HG03439 (cell line): Measurements from ENCODE around the gene PHF23.
"Not testable (repeated sequence)": the region's sequence is repeated elsewhere in the genome, so short reads cannot be mapped to it uniquely, and the experiment has no call there.

Experiments used
- ATAC-seq: cut with Tn5 transposase; IDR thresholded peaks from one replicate; pipeline ENCODE4 v1.9.1; 2021; ENCODE audit warnings: mild to moderate bottlenecking, moderate library complexity; ENCODE audit not compliant: unreplicated experiment

PHF23 gene

GRCh38 chr17:7258731-7259554 lies 19.7 kb upstream of the PHF23 start:
- ATAC-seq = no peak

- no peak for ATAC-seq
These were observed 17.7 kb upstream of the PHF23 start for GRCh38 chr17:7256766-7257456.

GRCh38 chr17:7254511-7254910 lies 15.3 kb upstream of the PHF23 start:
- ATAC-seq = no peak

GRCh38 chr17:7253082-7253481 lies 13.8 kb upstream of the PHF23 start:
- ATAC-seq = no peak

- peak; percentile 52 for ATAC-seq
These were observed 13.2 kb upstream of the PHF23 start, which contains the start of gene ELP5 for GRCh38 chr17:7252176-7253043. TSS of gene ELP5 (plus strand) at chr17:7252215. CDS start at chr17:7252551, 336 bp downstream.

- ATAC-seq = peak; percentile 81
These were observed 12.5 kb upstream of the PHF23 start, which contains the start of gene CTDNEP1 for GRCh38 chr17:7251661-7252175. TSS of gene CTDNEP1 (minus strand) at chr17:7251734. CDS start at chr17:7251296, 438 bp downstream.

GRCh38 chr17:7250695-7251627 lies 11.7 kb upstream of the PHF23 start:
- ATAC-seq = peak; percentile 10

GRCh38 chr17:7249830-7250229 lies 10.6 kb upstream of the PHF23 start:
- ATAC-seq = no peak

- no peak for ATAC-seq
These were observed 10.0 kb upstream of the PHF23 start for GRCh38 chr17:7249214-7249613.

GRCh38 chr17:7248796-7249195 lies 9.5 kb upstream of the PHF23 start:
- ATAC-seq = no peak

- no peak for ATAC-seq
These were observed 7.5 kb upstream of the PHF23 start for GRCh38 chr17:7246779-7247178.

GRCh38 chr17:7243838-7244237 lies 4.6 kb upstream of the PHF23 start:
- not testable (repeated sequence) for ATAC-seq

GRCh38 chr17:7243453-7243729 lies 4.1 kb upstream of the PHF23 start:
- ATAC-seq = no peak

GRCh38 chr17:7242717-7243452 lies 3.6 kb upstream of the PHF23 start:
- ATAC-seq = peak; percentile 41

- ATAC-seq = peak; percentile 30
These were observed 2.8 kb upstream of the PHF23 start, which contains the start of gene GABARAP for GRCh38 chr17:7241783-7242716. TSS of gene GABARAP (minus strand) at chr17:7242449. CDS start at chr17:7242330, 119 bp downstream.

GRCh38 chr17:7241090-7241733 lies 2.0 kb upstream of the PHF23 start:
- ATAC-seq = no peak

GRCh38 chr17:7240375-7240774 lies 1.1 kb upstream of the PHF23 start:
- ATAC-seq = no peak
